ENCODE data around the gene CDH18. TPM values are rescaled to one million over a fixed set of nuclear protein-coding genes. Genes with fewer than 3 reads are reported as not detected.

The CDH18 gene
- total and polyA plus RNA-seq, 2 of the 13 experiments (the other 11 are each of a cell fraction or from before 2014, with no cell fraction given), result not detected

DNA sequence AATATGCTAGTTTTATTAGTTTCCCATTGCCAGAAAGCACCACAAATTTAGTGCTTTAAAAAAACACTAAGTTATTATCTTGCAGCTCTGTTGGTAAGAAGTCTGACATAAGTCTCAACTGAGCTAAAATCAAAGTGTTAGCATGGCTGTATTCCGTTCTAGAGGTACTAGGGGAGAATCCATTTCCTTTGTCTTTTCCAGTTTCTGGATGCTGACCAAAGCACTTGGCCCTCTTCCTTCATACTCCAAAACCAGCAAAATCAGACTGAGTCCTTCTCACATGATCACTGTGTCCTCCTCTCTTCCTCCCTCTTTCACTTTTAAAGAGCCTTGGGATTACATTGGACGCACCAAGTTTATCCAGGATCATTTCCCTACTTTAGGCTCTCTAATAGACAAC lies 9.5 kb downstream of the CDH18 start (continued):
- TF ChIP-seq, protein P1, sequence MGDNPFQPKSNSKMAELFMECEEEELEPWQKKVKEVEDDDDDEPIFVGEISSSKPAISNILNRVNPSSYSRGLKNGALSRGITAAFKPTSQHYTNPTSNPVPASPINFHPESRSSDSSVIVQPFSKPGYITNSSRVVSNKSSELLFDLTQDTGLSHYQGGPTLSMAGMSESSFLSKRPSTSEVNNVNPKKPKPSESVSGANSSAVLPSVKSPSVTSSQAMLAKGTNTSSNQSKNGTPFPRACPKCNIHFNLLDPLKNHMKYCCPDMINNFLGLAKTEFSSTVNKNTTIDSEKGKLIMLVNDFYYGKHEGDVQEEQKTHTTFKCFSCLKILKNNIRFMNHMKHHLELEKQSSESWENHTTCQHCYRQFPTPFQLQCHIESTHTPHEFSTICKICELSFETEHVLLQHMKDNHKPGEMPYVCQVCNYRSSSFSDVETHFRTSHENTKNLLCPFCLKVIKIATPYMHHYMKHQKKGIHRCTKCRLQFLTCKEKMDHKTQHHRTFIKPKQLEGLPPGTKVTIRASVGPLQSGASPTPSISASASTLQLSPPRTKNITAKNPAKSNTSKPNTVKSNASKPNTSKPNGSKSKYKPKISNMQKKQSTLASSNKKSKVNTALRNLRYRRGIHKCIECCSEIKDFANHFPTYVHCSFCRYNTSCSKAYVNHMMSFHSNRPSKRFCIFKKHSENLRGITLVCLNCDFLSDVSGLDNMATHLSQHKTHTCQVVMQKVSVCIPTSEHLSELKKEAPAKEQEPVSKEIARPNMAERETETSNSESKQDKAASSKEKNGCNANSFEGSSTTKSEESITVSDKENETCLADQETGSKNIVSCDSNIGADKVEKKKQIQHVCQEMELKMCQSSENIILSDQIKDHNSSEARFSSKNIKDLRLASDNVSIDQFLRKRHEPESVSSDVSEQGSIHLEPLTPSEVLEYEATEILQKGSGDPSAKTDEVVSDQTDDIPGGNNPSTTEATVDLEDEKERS (CRISPR knock-in tag; IDR thresholded peaks at IDR 0.05), result no peak
- TF ChIP-seq TRIM24 (CRISPR knock-in tag; IDR thresholded peaks at IDR 0.05), result no peak
- TF ChIP-seq PLRG1 (conservative IDR thresholded peaks at IDR 0.05), result no peak
- no peak for TF ChIP-seq ZNF660 (CRISPR knock-in tag; IDR thresholded peaks at IDR 0.05; ENCODE audit: borderline replicate concordance, low read depth)
- TF ChIP-seq FOXP1 (IDR thresholded peaks at IDR 0.05), result no peak
- no peak for TF ChIP-seq FOXP1 (CRISPR knock-in tag; IDR thresholded peaks at IDR 0.05)
- TF ChIP-seq, protein P2, sequence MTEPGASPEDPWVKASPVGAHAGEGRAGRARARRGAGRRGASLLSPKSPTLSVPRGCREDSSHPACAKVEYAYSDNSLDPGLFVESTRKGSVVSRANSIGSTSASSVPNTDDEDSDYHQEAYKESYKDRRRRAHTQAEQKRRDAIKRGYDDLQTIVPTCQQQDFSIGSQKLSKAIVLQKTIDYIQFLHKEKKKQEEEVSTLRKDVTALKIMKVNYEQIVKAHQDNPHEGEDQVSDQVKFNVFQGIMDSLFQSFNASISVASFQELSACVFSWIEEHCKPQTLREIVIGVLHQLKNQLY (CRISPR knock-in tag; IDR thresholded peaks at IDR 0.05), result no peak

DNA sequence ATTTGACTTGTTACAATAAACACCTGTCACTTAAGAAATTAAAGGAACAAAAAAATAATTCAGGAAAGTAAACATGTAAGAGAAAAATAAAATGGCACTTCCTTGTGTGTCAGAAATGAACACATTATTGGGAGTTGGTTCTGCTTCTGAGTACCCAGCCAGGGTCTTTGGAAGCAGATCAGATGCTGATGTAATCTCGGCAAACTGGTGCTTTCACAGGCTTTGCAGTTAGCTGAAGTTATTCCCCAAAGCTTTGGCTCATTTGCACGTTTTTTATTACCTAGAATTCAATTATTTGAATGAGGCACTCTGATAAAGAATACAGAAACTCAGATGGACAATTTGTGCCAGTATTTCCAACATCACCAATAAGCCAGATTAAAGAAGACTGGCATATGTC lies 10.9 kb downstream of the CDH18 start:
- POLR2A ChIA-PET, result no interaction called here
- FAIRE-seq (no peak), ATAC-seq (no peak), DNase-seq (ENCODE audit: low spot score) (no peak)
- in situ Hi-C loops (cut with HindIII; ENCODE audit: extremely low pct_ligation_motif_present, low pct_unique_long_range_greater_than_20kb) (no loop called here), intact Hi-C loops (cut with micrococcal nuclease; ENCODE audit: unreplicated experiment) (no loop called here)
- no peak overlapping the region for H3K4me3 ChIP-seq (replicated peaks in 1 of 3; ENCODE audit: insufficient read depth in 1 of 3, low read depth in 2 of 3, low read length in 3 of 3)
- TF ChIP-seq ZSCAN20 (CRISPR knock-in tag; IDR thresholded peaks at IDR 0.05; ENCODE audit: borderline replicate concordance) (no peak), ZNF10 (CRISPR knock-in tag; IDR thresholded peaks at IDR 0.05; ENCODE audit: borderline replicate concordance, low read depth) (no peak), ZNF7 (CRISPR knock-in tag; IDR thresholded peaks at IDR 0.05) (no peak)
- TF ChIP-seq, protein P3, sequence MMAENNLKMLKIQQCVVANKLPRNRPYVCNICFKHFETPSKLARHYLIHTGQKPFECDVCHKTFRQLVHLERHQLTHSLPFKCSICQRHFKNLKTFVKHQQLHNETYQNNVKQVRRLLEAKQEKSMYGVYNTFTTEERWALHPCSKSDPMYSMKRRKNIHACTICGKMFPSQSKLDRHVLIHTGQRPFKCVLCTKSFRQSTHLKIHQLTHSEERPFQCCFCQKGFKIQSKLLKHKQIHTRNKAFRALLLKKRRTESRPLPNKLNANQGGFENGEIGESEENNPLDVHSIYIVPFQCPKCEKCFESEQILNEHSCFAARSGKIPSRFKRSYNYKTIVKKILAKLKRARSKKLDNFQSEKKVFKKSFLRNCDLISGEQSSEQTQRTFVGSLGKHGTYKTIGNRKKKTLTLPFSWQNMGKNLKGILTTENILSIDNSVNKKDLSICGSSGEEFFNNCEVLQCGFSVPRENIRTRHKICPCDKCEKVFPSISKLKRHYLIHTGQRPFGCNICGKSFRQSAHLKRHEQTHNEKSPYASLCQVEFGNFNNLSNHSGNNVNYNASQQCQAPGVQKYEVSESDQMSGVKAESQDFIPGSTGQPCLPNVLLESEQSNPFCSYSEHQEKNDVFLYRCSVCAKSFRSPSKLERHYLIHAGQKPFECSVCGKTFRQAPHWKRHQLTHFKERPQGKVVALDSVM (CRISPR knock-in tag; IDR thresholded peaks at IDR 0.05), result no peak
- TF ChIP-seq, protein P4, sequence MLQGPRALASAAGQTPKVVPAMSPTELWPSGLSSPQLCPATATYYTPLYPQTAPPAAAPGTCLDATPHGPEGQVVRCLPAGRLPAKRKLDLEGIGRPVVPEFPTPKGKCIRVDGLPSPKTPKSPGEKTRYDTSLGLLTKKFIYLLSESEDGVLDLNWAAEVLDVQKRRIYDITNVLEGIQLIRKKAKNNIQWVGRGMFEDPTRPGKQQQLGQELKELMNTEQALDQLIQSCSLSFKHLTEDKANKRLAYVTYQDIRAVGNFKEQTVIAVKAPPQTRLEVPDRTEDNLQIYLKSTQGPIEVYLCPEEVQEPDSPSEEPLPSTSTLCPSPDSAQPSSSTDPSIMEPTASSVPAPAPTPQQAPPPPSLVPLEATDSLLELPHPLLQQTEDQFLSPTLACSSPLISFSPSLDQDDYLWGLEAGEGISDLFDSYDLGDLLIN (CRISPR knock-in tag; IDR thresholded peaks at IDR 0.05; ENCODE audit: borderline replicate concordance), result no peak
- no peak overlapping the region for H3K9ac ChIP-seq (ENCODE audit: insufficient read depth, low read depth, low read length)
- H3K36me3 ChIP-seq (replicated peaks in 1 of 2; ENCODE audit: control insufficient read depth in 1 of 2, insufficient read depth in 2 of 2, low read length in 2 of 2), result no peaks in the 10 kb centered on the region
- no peak overlapping the region for H3K4me2 ChIP-seq (ENCODE audit: low read depth, low read length)
- H3K79me2 ChIP-seq (ENCODE audit: insufficient read depth, low read length), result no peaks in the 10 kb centered on the region
- no peaks in the 10 kb centered on the region for H3K9me3 ChIP-seq (ENCODE audit: low read length)
- WGBS (ENCODE audit: low lambda C conversion rate), result 0% methylated on average over 2 of the region's 2 CpGs
- no peak overlapping the region for H2AFZ ChIP-seq (ENCODE audit: low read length)
- CTCF ChIA-PET (ENCODE audit: low intra/inter-chr PET ratio, low total read pairs), result no interaction called here
- BruUV-seq (replicated peaks), result no TSS peak
- H4K20me1 ChIP-seq (ENCODE audit: insufficient read depth, low read length), result no peaks in the 10 kb centered on the region
- no peak overlapping the region for H3K27ac ChIP-seq (ENCODE audit: extremely low read length, insufficient read depth, low read length)
- H3K4me1 ChIP-seq (ENCODE audit: insufficient read depth, low read length), result no peaks in the 10 kb centered on the region
- no peaks in the 10 kb centered on the region; a peak in 1 of 5 replicates for H3K27me3 ChIP-seq (ENCODE audit: control insufficient read depth in 1 of 2, insufficient read depth in 2 of 2, low read length in 2 of 2)
